Activated CD4-positive, alpha-beta memory T cell treated with anti-CD3 and anti-CD28 coated beads for 36 hours (primary cell): ENCODE measurements around the gene ABHD16A. TPM values are rescaled to one million over a fixed set of nuclear protein-coding genes. Genes with fewer than 3 reads are reported as not detected.

Source experiments
- CTCF ChIA-PET: fragments of 350-600 bp; sonication (Branson Sonifier 250); formaldehyde crosslinking; loops from one replicate; lab custom pipeline; 2021; ENCODE audit warnings: antibody characterized with exemption, inconsistent platforms; lab: Charles Lee
- POLR2A ChIA-PET: fragments of 350-600 bp; sonication (Branson Sonifier 250); formaldehyde crosslinking; loops from one replicate; lab custom pipeline; 2021; ENCODE audit warnings: antibody characterized with exemption; lab: Charles Lee
- DNase-seq: peaks from one replicate; pipeline ENCODE4 v3.0.0-alpha.2; 2020
- H3K27ac Mint-ChIP-seq: one replicate; pipeline ENCODE4 v1.8.0; 2021; ENCODE audit warnings: mixed read lengths
- H3K27me3 Mint-ChIP-seq: one replicate; pipeline ENCODE4 v1.8.0; 2021; ENCODE audit warnings: mixed read lengths
- H3K36me3 Mint-ChIP-seq: one replicate; pipeline ENCODE4 v1.8.0; 2021; ENCODE audit warnings: mixed read lengths
- H3K4me1 Mint-ChIP-seq: one replicate; pipeline ENCODE4 v1.8.0; 2021; ENCODE audit warnings: low read depth, mixed read lengths
- H3K4me3 Mint-ChIP-seq: one replicate; pipeline ENCODE4 v1.8.0; 2021; ENCODE audit warnings: mild to moderate bottlenecking, mixed read lengths
- H3K9me3 Mint-ChIP-seq: one replicate; pipeline ENCODE4 v1.8.0; 2021; ENCODE audit warnings: mixed read lengths
- intact Hi-C: fragments of 100-400 bp; cut with micrococcal nuclease; formaldehyde crosslinking; loops from one replicate; pipeline ENCODE4 v1.15.1; 2023
- total RNA-seq, 2 experiments: library from RNA; stranded (reverse); gene quantifications; one replicate each; pipeline ENCODE4 v1.2.3, GENCODE V29; 2021

ABHD16A gene
- total RNA-seq, 2 experiments from 2014 or later = 29.1 to 29.6 TPM

- Mint-ChIP-seq H3K9me3 (no peaks in the 10 kb centered on the region), H3K4me3 (peak overlapping the region; percentile 96), H3K36me3 (peaks cover 41% of the 10 kb centered on the region), H3K27me3 (no peaks in the 10 kb centered on the region), H3K4me1 (peaks cover 67% of the 10 kb centered on the region), H3K27ac (peak overlapping the region; percentile 95)
- no peak for DNase-seq
- CTCF ChIA-PET = interaction anchor here (0.5 to 1.2 kb wide), 2 partner anchors 75 to 112 kb away, joined by 3 read pairs; no protein-coding TSS in a partner anchor
- intact Hi-C loops = no loop called here
- POLR2A ChIA-PET = interaction anchor here (1.1 to 1.4 kb wide), 2 partner anchors 90 to 169 kb away, joined by 3 to 5 read pairs; partner anchors contain the start of gene HSPA1B
Measured at GRCh38 chr6:31658158-31658688, 44.9 kb downstream of the ABHD16A start.

GRCh38 chr6:31657406-31658157, 45.5 kb downstream of the ABHD16A start:
- Mint-ChIP-seq H3K4me3 (peak overlapping the region; percentile 50), H3K9me3 (no peaks in the 10 kb centered on the region), H3K36me3 (peaks cover 40% of the 10 kb centered on the region), H3K27ac (peak overlapping the region; percentile 95), H3K27me3 (no peaks in the 10 kb centered on the region), H3K4me1 (peaks cover 65% of the 10 kb centered on the region)
- POLR2A ChIA-PET = interaction anchor here (0.8 to 1.4 kb wide), 3 partner anchors 82 to 170 kb away, joined by 3 to 5 read pairs (median 3); partner anchors contain the start of genes HSPA1B and MSH5
- CTCF ChIA-PET = interaction anchor here (1.2 kb wide), 1 partner anchor 112 kb away, joined by 3 read pairs; no protein-coding TSS in a partner anchor
- intact Hi-C loops = no loop called here
- DNase-seq = peak; percentile 60

GRCh38 chr6:31655349-31656237, 47.5 kb downstream of the ABHD16A start, which contains the start of gene APOM:
APOM (plus strand) TSS chr6:31655894; CDS start chr6:31655967, 73 bp downstream.
- Mint-ChIP-seq H3K27me3 (no peaks in the 10 kb centered on the region), H3K36me3 (peaks cover 41% of the 10 kb centered on the region), H3K9me3 (no peaks in the 10 kb centered on the region), H3K4me3 (no peak within 1 kb of the TSS), H3K4me1 (peaks cover 59% of the 10 kb centered on the region), H3K27ac (peak within 1 kb of the TSS; percentile 39)
- CTCF ChIA-PET = interaction anchor here (1.2 to 1.4 kb wide), 2 partner anchors 74 to 110 kb away, joined by 3 to 4 read pairs; partner anchors contain the start of genes ATP6V1G2 and LTB
- POLR2A ChIA-PET = interaction anchor here (6.1 kb wide), 1 partner anchor 7 kb away, joined by 92 read pairs; the partner anchor contains the start of genes C6orf47, CSNK2B and GPANK1
- intact Hi-C loops = no loop called here
- no peak for DNase-seq

- no peaks in the 10 kb centered on the region for H3K27me3 Mint-ChIP-seq
- H3K9me3 Mint-ChIP-seq = no peaks in the 10 kb centered on the region
- H3K27ac Mint-ChIP-seq = no peak overlapping the region
- DNase-seq = no peak
- peaks cover 61% of the 10 kb centered on the region for H3K4me1 Mint-ChIP-seq
- ChIA-PET POLR2A (interaction anchor here (1.0 to 6.1 kb wide), 2 partner anchors 8 to 180 kb away, joined by 5 to 92 read pairs; partner anchors contain the start of genes C6orf47, CSNK2B and GPANK1), CTCF (interaction anchor here (1.2 to 2.3 kb wide), 3 partner anchors 10 to 109 kb away, joined by 3 to 8 read pairs (median 4); partner anchors contain the start of genes ATP6V1G2, GPANK1 and LTB)
- H3K36me3 Mint-ChIP-seq = peaks cover 35% of the 10 kb centered on the region
- H3K4me3 Mint-ChIP-seq = no peak overlapping the region
- intact Hi-C loops = loop anchor here (5.0 kb wide), 1 partner anchor 162 kb away; no protein-coding TSS in a partner anchor
Measured at GRCh38 chr6:31654574-31655348, 48.4 kb downstream of the ABHD16A start.

- peak; percentile 92 for DNase-seq
- H3K27me3 Mint-ChIP-seq = no peaks in the 10 kb centered on the region
Measured at GRCh38 chr6:31652925-31653724, 50.0 kb downstream of the ABHD16A start.

GRCh38 chr6:31651602-31652191, 51.4 kb downstream of the ABHD16A start:
- H3K36me3 Mint-ChIP-seq = peaks cover 42% of the 10 kb centered on the region
- H3K4me3 Mint-ChIP-seq = peak overlapping the region; percentile 94
- POLR2A ChIA-PET = interaction anchor here (0.7 to 6.1 kb wide), 18 partner anchors 11 to 318 kb away, joined by 3 to 92 read pairs (median 4); partner anchors contain the start of genes C6orf47, CLIC1, CSNK2B and DDX39B
- H3K27ac Mint-ChIP-seq = peak overlapping the region; percentile 99
- DNase-seq = peak; percentile 82
- H3K9me3 Mint-ChIP-seq = no peaks in the 10 kb centered on the region
- peaks cover 41% of the 10 kb centered on the region for H3K4me1 Mint-ChIP-seq
- CTCF ChIA-PET = interaction anchor here (0.6 to 2.2 kb wide), 11 partner anchors 10 to 211 kb away, joined by 3 to 10 read pairs (median 5); partner anchors contain the start of genes ATP6V1G2, GPANK1, HSPA1B and LSM2
- no peaks in the 10 kb centered on the region for H3K27me3 Mint-ChIP-seq
- intact Hi-C loops = loop anchor here (1.0 to 5.0 kb wide), 7 partner anchors 9 to 159 kb away; partner anchors contain the start of genes C6orf47, DDX39B, NFKBIL1 and PRRC2A

More at GRCh38 chr6:31652925-31653724, 50.0 kb downstream of the ABHD16A start:
- Mint-ChIP-seq H3K4me3 (peak overlapping the region; percentile 94), H3K36me3 (peaks cover 41% of the 10 kb centered on the region), H3K9me3 (no peaks in the 10 kb centered on the region), H3K27ac (peak overlapping the region; percentile 99), H3K4me1 (peaks cover 54% of the 10 kb centered on the region)
- intact Hi-C loops = loop anchor here (1.0 to 5.0 kb wide), 7 partner anchors 7 to 161 kb away; partner anchors contain the start of genes C6orf47, DDX39B, NFKBIL1 and PRRC2A
- POLR2A ChIA-PET = interaction anchor here (0.7 to 6.1 kb wide), 12 partner anchors 10 to 317 kb away, joined by 3 to 92 read pairs (median 4); partner anchors contain the start of genes ABHD16A, C6orf47, CSNK2B and DDX39B
- CTCF ChIA-PET = interaction anchor here (0.7 to 2.3 kb wide), 7 partner anchors 8 to 174 kb away, joined by 3 to 10 read pairs (median 5); partner anchors contain the start of genes DDX39B, GPANK1 and HSPA1B

GRCh38 chr6:31645325-31645724, 57.8 kb downstream of the ABHD16A start:
- Mint-ChIP-seq H3K4me1 (peaks cover 12% of the 10 kb centered on the region), H3K9me3 (no peaks in the 10 kb centered on the region), H3K36me3 (peaks cover 51% of the 10 kb centered on the region), H3K4me3 (no peak overlapping the region), H3K27ac (peak overlapping the region; percentile 49), H3K27me3 (no peaks in the 10 kb centered on the region)
- POLR2A ChIA-PET = interaction anchor here (1.8 kb wide), 1 partner anchor 18 kb away, joined by 4 read pairs; no protein-coding TSS in a partner anchor
- no peak for DNase-seq
- intact Hi-C loops = no loop called here
- CTCF ChIA-PET = interaction anchor here (0.6 kb wide), 1 partner anchor 1719 kb away, joined by 3 read pairs; no protein-coding TSS in a partner anchor

GRCh38 chr6:31643818-31644454, 59.2 kb downstream of the ABHD16A start:
- ChIA-PET POLR2A (interaction anchor here (0.6 to 1.8 kb wide), 2 partner anchors 17 to 79 kb away, joined by 3 to 4 read pairs; no protein-coding TSS in a partner anchor), CTCF (interaction anchor here (0.7 to 1.4 kb wide), 2 partner anchors 46 to 47 kb away, joined by 3 read pairs; no protein-coding TSS in a partner anchor)
- no peak for DNase-seq
- Mint-ChIP-seq H3K4me1 (peaks cover 8% of the 10 kb centered on the region), H3K27ac (peak overlapping the region; percentile 33), H3K27me3 (no peaks in the 10 kb centered on the region), H3K9me3 (no peaks in the 10 kb centered on the region), H3K4me3 (no peak overlapping the region), H3K36me3 (peaks cover 51% of the 10 kb centered on the region)
- intact Hi-C loops = no loop called here
